ENCODE measurements around the gene LENG9.
"Not testable (repeated sequence)": the region's sequence is repeated elsewhere in the genome, so short reads cannot be mapped to it uniquely, and the experiment has no call there.

Gene LENG9

GRCh38 chr19:54458648-54459281, 4.8 kb downstream of the LENG9 start:
- DNase-seq = no peak

- no peak for DNase-seq
Measured at GRCh38 chr19:54457773-54458647, 5.6 kb downstream of the LENG9 start.

GRCh38 chr19:54456423-54457373, 6.9 kb downstream of the LENG9 start:
- DNase-seq = no peak

GRCh38 chr19:54455786-54456422, 7.7 kb downstream of the LENG9 start:
- no peak for DNase-seq

GRCh38 chr19:54454781-54455675, 8.6 kb downstream of the LENG9 start:
- DNase-seq = no peak

GRCh38 chr19:54453921-54454780, 9.4 kb downstream of the LENG9 start:
- no peak for DNase-seq

GRCh38 chr19:54452626-54453025, 11.0 kb downstream of the LENG9 start:
- no peak for DNase-seq

- DNase-seq = no peak
Measured at GRCh38 chr19:54451997-54452396, 11.6 kb downstream of the LENG9 start.

- DNase-seq = no peak
Measured at GRCh38 chr19:54451331-54451871, 12.2 kb downstream of the LENG9 start.

GRCh38 chr19:54449701-54450069, 13.9 kb downstream of the LENG9 start:
- no peak for DNase-seq

GRCh38 chr19:54448774-54449700, 14.5 kb downstream of the LENG9 start, which contains the start of gene LENG8:
LENG8 (plus strand) TSS chr19:54449199; CDS start chr19:54451345, 2,146 bp downstream.
- DNase-seq = peak; percentile 91 to 96 (median 93)

GRCh38 chr19:54448040-54448773, 15.4 kb downstream of the LENG9 start:
- DNase-seq = no peak

- DNase-seq = not testable (repeated sequence)
Measured at GRCh38 chr19:54446349-54446748, 17.2 kb downstream of the LENG9 start.

- no peak for DNase-seq
Measured at GRCh38 chr19:54444737-54445136, 18.8 kb downstream of the LENG9 start.

GRCh38 chr19:54440641-54441040, 22.9 kb downstream of the LENG9 start:
- no peak for DNase-seq

- no peak for DNase-seq
Measured at GRCh38 chr19:54439174-54439851, 24.3 kb downstream of the LENG9 start.

GRCh38 chr19:54436628-54437252, 26.8 kb downstream of the LENG9 start:
- DNase-seq = no peak
